Left renal cortex interstitium (tissue), 4 donors: ENCODE measurements around the gene TXNDC8. TPM values are rescaled to one million over a fixed set of nuclear protein-coding genes. Genes with fewer than 3 reads are reported as not detected.

ENCODE experiments used
- DNase-seq, 4 donors: peaks; one replicate each; pipeline ENCODE4 v3.0.0-alpha.2; 2013; ENCODE audit warnings: low read depth in 4 of 4, low spot score in 2 of 4, missing footprints in 1 of 4
- polyA plus RNA-seq, 4 donors: library from polyadenylated mRNA; unstranded; fragments of 120-200 nt; gene quantifications; one replicate each; pipeline ENCODE4 v1.2.1, GENCODE V29; 2013; ENCODE audit not compliant: insufficient read length in 4 of 4

TXNDC8 gene
- polyA plus RNA-seq, 4 donors = not detected

DNA sequence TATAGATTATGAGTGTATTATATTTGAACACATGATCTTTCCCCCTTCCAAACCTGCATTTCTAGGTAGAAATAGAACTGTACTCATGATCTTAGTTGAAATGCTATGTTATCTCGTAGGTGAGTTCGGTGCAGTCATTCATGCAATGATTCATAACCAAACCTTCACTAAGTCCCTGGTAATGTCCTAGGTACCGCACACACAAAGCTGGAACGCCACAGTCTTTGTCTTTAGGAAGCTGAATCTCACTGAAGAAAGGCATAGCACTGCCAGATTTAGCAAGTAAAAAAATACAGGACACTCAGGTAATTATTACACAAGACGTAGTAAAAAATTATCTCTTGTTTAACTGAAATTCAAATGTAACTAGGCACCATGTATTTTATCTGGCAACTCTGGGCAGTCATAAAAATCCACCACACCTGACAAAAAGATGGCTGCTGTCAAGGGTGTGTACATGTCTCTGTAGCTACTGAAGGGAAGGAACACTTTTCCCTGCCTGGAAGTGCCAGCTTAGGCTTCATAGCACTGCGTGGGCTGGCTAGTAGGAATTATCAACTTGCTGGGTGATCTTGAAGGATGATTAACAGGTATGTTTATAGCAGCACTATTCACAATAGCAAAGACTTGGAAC lies 53.3 kb downstream of the TXNDC8 start:
- DNase-seq = no peak

DNA sequence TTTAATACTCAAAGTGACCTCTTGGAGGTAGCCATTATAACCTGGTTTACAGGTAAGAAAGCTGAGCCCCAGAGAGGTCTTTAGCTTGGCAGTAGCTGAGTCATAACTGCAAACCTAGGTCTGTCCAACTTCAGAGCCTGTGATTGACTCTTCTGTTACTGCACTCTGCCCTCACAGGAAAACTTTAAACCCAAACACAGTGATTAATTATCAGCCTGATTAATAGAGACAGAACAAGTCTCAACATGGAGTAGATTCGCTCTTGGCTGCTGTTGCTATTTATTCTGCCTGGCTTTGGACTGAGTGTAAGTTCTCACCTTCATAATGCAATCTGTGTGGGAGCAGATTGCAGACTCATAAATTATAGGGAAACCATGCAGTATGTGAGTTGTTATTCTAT lies 53.9 kb downstream of the TXNDC8 start:
- no peak for DNase-seq

DNA sequence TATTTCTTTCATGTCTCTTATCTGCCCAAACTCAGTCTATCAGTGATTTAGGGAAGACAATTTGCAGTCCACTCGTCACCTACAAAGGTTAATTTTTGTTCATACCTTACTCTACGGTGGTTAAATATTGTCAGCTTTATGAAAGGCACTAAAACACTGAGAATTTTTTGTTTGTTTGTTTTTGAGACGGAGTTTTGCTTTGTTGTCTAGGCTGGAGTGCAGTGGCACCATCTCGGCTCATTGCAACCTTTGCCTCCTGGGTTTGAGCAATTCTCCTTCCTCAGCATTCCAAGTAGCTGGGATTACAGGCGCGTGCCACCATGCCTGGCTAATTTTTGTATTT lies 55.0 kb downstream of the TXNDC8 start:
- DNase-seq = no peak

DNA sequence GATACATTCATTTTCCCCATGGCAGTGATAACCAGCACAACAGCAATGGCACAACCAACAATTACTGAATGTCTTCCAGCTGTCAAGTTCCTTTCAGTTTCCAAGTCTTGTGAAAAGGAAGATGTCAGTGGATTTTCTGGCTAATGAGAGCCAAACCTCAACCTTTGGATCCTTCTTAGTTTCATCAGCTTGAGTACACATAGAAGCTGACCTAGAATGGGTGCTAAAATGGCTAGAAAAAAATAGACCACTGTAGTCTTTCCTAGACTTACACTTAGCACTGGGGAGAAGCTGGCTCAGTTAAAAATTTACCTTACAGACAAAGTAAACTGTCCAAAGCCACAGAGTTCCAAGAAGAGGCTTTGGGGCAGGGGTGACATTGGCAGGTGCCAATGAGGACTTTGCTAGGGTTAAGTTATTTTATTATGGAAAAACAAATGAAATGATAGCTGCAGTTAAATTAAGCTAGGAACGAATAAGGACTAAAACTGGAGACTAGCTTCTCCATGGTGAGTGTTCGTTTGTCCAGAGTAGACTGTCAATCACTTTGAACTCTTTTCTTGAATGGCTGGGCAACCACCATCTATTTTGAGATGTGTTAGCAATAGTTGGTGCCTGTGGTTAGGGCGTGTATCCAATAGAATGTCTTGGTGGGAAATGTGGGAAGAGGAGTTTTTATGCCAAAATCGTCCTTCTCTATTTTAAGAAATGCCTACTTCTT lies 55.5 kb downstream of the TXNDC8 start:
- no peak for DNase-seq

DNA sequence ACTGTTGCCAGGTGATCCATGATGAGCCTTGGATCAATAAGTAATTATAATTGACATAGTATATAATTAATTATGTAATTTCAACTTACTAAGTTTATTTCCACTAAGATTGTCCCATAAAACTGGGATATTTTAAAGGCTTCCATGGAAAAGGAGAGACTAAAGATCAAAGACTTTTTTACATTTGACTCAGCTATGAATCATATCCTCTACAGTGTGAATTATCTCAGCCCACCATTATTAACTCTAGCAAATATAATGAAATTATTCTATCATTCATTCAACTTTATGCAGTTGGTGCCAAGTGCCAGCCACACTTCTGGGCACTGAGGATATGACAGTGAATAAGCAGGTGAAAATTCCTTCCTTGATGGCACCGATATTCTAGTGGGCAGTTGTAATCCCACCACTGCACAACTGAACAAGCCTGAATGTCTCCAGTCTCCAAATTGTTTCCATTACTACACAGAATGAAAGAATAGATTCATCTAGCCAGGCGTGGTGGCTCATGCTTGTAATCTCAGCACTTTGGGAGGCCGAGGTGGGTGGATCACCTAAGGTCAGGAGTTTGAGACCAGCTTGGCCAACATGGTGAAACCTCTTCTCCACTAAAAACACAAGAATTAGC lies 59.5 kb downstream of the TXNDC8 start:
- DNase-seq = no peak

DNA sequence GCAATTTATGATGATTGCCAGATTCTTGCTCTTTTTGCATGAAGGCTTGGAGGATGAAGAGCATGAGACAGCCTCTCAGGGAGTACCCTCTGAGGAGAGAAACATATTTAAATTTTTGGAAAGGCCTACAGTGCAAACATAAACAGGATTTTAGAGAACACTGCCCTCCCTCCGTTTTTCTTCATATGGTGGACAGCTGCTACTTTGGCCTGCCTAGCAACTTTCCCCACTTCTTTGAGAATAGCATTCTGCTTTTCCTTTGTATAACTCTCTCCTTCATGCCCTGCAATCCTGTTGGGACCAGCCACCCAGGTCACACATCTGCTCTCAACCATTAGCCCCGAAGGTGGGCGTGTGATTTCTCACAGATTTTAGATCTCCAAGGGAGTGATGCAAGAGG lies 60.9 kb downstream of the TXNDC8 start:
- DNase-seq = no peak

DNA sequence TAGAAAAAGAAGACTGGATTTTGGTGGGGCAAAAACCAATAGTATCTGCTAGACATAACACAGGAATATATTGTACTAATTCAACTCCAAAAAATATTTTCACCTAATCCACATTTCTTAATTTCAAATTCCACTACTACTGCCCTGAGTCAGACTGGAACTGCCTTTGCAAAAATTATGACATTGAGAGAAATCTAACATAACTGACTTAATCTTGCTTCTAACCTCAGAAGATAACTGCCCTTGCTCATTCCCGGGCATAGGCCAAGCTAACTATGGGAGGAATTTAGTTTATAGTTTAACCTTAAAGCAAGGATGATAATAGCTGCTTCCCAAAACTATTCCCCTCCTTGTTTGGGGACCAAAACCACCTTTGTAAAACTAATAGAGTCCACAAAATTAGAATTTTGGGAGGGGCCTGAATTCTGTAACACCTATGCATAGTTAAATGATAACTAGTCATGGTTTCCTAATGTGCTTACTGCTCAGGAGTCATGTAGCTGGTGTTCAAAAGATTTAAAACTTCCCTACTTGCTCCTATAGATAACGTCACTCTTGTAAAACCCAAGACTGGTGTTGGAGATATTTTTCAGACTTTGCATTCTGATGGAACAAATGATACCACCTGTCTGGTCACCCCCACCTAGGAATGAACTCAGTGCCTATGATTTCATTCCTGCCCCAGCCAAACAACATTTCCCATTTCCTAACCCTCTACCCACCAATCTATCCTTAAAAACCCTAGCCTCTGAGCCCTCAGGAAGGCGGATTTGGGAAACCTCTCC lies 67.3 kb downstream of the TXNDC8 start:
- no peak for DNase-seq

DNA sequence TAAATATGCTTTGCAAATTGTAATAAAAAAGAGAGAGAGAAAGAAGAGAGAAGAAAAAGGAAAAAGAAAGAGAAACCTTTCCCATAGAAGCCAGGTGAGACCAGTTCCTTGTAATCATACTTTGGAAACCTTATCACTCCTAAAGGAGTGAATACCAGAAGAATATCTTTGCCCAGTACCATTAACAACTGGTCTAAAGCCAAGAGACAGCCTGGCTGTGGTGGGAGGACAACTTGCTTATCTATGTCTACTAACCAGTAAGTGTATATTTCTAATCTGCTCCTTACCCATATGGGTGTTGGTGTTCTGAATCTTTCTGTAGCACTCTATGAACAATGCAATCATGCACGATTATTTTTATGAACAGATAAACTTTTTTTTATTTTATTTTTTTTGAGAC lies 70.9 kb downstream of the TXNDC8 start:
- DNase-seq = no peak

DNA sequence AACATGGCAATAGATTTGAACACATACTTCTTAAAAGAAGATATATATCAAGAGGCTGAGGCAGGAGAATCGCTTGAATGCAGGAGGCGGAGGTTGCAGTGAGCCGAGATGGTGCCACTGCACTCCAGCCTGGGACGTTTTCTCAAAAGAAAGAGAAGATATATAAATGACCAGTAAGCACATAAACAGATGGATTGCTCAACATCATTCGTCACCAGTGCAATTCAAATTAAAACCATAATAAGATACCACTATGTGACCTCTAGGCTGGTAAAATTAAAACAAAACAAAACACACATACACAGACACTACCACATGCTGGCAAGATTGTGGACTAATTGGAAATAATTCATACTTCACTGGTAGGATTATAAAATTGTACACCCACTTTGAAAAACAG lies 76.0 kb downstream of the TXNDC8 start:
- no peak for DNase-seq

DNA sequence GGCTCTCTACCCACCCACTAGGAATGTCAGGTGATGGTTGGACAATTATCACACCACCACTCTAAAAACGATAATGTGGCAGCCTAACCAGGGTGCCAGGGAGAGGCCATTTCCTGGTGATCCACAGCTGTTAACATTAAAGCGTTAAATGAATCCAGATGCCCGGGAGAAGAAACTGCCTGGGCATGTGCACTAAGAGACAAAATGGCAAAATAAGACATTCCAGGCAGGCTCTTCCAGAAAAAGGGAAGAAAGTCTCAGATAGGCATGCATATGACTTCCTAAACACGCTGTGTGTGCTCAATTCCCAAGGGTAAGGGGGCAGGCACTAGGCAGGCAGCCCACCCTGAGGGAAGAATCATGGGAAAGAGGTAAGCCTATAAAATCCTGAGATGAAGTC lies 76.8 kb downstream of the TXNDC8 start:
- no peak for DNase-seq

DNA sequence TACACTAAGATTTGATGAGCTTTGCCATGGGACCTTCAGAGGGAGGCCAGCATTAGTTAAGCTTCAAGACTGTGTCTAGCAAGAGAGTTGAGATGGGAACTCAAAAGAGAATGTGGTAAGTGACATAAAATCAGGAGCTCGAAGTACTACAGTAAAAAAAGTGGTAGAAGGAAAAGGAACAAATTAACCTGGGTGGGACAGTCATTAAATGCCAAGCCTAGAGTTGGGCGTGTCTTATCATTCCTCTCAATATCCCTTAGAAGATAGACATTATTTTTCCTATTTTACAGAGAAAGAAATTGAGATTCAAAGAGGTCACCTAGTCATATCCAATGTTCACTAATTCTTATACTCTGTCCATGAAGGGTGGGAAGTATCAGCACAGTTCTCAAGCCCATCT lies 78.1 kb downstream of the TXNDC8 start:
- DNase-seq = no peak

DNA sequence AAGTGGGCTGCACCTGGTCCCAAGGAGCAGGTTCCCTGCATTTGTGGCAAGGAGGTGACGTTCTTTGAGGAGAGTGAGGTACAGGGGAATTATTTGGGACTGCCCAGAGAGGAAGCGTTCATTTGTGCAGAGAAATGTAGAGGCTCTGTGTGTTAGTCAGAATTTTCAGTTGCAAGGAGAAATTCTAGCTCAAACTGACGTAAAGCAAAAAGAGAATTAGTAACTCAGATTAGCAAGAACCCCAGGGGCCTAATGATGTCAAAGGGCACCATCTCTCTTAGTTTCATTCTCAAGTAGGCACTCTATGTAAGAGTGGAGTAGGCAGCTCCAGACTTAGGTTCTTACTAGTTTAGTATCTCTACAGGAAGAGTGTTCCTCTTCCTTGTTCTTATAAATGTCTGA lies 79.0 kb downstream of the TXNDC8 start:
- no peak for DNase-seq

DNA sequence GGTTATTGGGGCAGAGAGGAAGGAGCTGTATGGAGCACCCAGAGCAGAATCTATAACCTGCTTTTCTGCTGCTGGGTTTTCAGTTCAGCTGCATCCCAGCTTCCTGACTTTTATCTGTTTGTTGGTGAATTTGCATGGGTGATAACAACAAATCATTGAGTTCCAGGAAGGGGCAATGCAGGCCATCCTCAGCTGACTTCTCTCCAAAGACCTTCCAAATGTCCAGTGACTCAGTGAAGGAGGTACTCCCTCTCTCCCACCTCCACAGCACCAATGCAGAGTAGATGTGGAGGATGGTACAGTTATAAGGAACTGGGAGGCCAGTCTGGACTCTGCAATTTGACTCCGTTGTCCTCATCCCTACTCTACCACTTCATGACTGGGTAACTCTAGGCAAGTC lies 79.7 kb downstream of the TXNDC8 start:
- no peak for DNase-seq

DNA sequence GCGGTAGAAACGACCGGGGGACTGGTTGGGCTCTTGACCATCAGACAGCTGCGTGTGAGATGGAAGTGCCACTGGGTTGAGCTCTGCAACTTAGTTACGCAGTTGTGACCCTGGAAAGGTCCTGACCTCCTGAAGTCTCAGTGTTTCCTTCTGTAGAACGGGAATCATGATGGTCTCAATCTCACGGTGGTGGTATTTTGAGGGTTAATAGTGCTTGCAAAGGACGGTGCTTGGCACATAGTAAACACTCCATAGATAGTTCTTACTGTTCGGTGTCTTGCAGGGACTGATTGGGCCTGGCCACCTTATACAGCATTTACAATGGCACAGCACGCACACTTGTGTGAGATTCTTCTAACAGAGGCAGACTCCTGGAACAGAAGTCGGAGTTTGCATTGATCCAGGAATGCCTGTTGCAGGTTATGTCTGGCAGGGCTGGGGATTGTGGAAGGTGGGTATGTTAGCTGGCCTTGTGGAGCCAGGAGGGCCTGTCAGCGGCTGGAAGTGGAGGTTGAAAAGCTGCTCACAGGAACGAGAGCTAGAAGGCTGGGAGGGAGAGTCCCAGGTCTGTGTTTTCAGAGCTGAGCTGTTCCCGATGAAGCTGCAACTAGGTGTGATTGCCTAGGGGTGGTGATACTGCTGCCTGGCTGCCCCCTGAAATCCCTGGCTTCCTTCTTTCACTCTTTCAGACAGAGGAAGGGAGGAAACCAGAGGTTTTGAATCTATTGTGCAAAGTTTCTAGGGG lies 80.4 kb downstream of the TXNDC8 start:
- DNase-seq = peak in 1 of 4 donors; percentile 24

DNA sequence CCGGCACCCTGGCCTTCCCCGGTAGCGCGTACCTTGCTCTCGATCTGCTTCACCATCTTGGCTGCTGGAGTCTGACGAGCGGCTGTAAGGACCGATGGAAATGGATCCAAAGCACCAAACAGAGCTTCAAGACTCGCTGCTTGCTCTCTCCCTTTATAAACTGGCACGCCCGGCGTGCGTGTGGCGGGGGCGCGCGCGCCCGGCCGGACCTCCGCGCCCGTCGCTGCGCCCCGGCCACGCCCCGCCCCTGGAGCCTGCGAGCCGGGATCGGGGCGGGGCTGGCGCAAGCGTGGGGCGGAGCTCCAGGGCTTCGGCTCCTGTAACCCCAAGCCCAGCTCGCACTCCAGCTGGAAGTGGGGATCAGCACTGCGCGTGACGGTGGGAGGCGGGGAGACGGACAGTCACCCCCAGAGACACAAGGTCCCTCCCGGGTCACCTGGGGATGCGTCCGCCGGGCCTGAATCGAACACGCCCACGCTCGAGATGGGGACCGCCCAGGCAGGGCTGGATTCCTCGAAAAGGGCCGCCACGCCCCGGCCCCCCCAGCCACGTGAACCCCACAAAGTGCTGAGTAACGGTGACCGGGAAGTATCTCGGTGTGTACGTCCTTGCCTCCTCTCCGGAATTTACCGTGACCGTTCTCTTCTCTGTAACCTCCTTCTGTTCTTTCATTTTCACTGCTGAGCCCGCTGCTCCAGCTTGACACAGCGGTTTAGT lies 81.1 kb downstream of the TXNDC8 start, which contains the start of gene TXN:
TSS of gene TXN (minus strand) at position 128 of the 717 bp plus-strand sequence. CDS start at position 56, 72 bp downstream.
- DNase-seq = peak; percentile 69 to 81 (median 76)

DNA sequence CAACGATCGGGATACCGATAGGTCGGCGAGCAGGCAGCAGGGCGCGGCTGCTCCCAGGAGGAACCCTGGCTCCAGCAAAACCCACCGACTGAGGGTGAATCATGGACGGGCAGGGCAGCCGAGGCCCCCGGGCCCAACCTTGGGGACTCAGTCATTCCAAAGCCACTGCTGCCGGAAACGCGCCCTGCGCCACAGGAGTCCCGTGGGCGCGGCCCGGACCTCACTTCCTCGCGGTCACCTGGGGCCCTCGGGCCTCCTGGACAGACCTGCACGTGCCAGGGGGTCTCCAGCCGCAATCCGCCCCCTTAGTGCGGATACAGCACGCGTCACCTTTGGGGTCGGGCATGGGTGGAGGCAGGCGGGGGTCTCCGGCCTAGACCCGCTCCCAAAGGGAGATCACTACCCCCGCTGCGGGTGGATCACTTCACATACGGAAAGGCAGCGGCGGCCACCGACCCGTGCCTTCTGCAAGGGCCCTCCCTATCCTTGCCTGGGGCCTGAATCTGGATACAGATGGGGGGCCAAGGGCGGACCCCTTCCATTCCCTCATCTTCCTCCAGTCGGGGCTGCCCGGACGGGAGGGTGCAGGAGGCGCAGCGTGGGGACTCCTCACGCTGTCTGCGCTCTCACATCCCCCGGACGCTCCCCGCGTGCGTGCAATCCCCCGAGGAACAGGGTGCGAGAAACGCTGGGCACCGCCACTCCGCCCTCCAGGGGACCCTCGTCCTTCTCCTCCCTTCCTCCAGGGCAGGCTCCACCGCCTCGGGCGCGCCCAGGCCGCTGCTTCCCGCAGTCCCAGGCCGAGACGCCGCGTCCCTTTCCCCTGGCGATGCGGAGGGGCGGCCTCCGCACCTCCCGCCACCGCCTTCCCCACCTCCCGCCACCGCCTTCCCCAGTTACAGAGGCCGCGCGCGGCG lies 81.9 kb downstream of the TXNDC8 start:
- DNase-seq = peak in 3 of 4 donors; percentile 15 to 48 (median 29)

DNA sequence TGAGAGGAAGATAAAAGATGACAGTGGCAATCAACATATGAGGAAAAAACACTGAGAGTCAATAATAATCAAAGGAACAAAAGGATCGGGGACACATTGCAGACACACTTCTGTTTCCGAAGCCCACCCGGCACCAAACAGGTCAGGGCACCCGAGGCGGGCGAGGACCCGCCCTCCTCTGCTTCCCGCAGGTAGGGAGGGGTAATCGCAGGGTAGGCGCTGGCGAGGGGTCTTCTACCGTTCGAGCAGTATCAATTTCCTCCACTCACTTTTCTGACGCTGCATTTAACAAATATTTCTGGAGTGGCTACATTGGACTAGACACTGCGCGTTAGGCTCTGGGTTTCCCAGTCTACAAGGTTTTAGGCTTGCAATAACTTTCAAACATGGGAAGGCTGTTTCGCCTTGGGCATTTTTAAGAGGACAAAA lies 82.6 kb downstream of the TXNDC8 start:
- DNase-seq = peak in 1 of 4 donors; percentile 21

DNA sequence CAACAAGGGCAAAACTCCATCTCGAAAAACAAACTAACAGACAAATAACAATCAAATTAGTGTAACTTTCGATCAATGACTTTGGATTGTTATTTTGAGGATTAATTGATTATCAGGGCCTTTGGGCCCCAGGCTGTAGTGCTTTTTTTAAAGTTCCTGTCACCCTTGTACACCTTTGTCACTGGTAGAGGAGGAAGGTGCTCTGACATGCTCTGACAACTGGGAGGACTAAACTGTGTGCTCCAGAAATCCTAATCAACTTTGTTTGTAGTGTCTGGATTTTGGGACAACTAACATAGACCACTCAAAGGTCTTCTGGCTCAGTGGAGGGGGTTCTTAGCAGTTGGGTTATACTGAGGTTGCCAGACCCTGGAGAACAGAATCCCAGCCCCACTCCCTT lies 83.2 kb downstream of the TXNDC8 start:
- DNase-seq = no peak
